SK-N-SH (cell line): ENCODE data around the gene ANAPC16. TPM values are rescaled to one million over a fixed set of nuclear protein-coding genes. Genes with fewer than 3 reads are reported as not detected.

Source experiments
- CTCF ChIA-PET: fragments of 300-600, 350-600 bp; formaldehyde crosslinking; extraction: SDS; loops from one replicate; lab custom pipeline; 2021; lab: Yijun Ruan, JAX
- POLR2A ChIA-PET: fragments of 350-600 bp; sonication (Branson Sonifier 250); formaldehyde crosslinking; extraction: SDS; loops from one replicate; lab custom pipeline; 2020; ENCODE audit warnings: antibody characterized with exemption, inconsistent platforms; lab: Yijun Ruan, JAX
- DNase-seq: peaks from one replicate; pipeline ENCODE4 v3.0.0; 2012
- H2AFZ ChIP-seq: fragments of 200-600 bp; sonication (generic); 2 replicates; pipeline ENCODE4 v1.8.1; 2016; ENCODE audit warnings: antibody characterized with exemption, mild to moderate bottlenecking, low read depth
- H3F3A ChIP-seq: fragments of 200-600 bp; sonication (generic); replicated peaks from 2 replicates; pipeline ENCODE3; 2016; ENCODE audit warnings: antibody characterized with exemption, mild to moderate bottlenecking; ENCODE audit not compliant: insufficient read depth
- H3K27ac ChIP-seq, 2 experiments: fragments of 200-500 bp in 1 of 2; fragments of 200-600 bp in 1 of 2; sonication (Bioruptor generic) in 1 of 2; sonication (generic), shearing (Covaris generic) in 1 of 2; 2 replicates each; pipeline versions ENCODE4 v1.5.1 to v1.6.1; 2014 to 2016; ENCODE audit warnings: low read depth in 2 of 2, inconsistent platforms in 1 of 2, low read length in 1 of 2, mild to moderate bottlenecking in 1 of 2, mixed read lengths in 1 of 2
- H3K27me3 ChIP-seq: fragments of 200-600 bp; sonication (generic), shearing (Covaris generic); 2 replicates; pipeline ENCODE4 v1.6.1; 2016; ENCODE audit warnings: mixed run types; ENCODE audit not compliant: insufficient read depth
- H3K36me3 ChIP-seq, 2 experiments: fragments of 200-500 bp in 1 of 2; fragments of 200-600 bp in 1 of 2; sonication (Bioruptor generic) in 1 of 2; sonication (generic) in 1 of 2; replicated peaks in 1 of 2; 2 replicates each; pipeline versions ENCODE3 to v1.5.1; 2014 to 2016; ENCODE audit warnings: low read length in 1 of 2, mild to moderate bottlenecking in 1 of 2; ENCODE audit not compliant: insufficient read depth in 2 of 2, control insufficient read depth in 1 of 2
- H3K4me1 ChIP-seq, 2 experiments: fragments of 200-500 bp in 1 of 2; fragments of 200-600 bp in 1 of 2; sonication (Bioruptor generic) in 1 of 2; sonication (generic), shearing (Covaris generic) in 1 of 2; 2 replicates each; pipeline versions ENCODE4 v1.5.1 to v1.6.1; 2014 to 2016; ENCODE audit warnings: low read depth in 1 of 2, low read length in 1 of 2, mixed run types in 1 of 2; ENCODE audit not compliant: insufficient read depth in 2 of 2, control insufficient read depth in 1 of 2
- H3K4me2 ChIP-seq: fragments of 200-600 bp; sonication (generic), shearing (Covaris generic); 2 replicates; pipeline ENCODE4 v1.6.1; 2017; ENCODE audit warnings: mixed run types
- H3K4me3 ChIP-seq, 2 experiments: fragments of 200-500 bp in 1 of 2; fragments of 200-600 bp in 1 of 2; sonication (Bioruptor generic) in 1 of 2; sonication (generic), shearing (Covaris generic) in 1 of 2; 2 replicates each; pipeline versions ENCODE4 v1.5.1 to v1.8.1; 2014 to 2016; ENCODE audit warnings: low read depth in 2 of 2, inconsistent platforms in 1 of 2, low read length in 1 of 2, mild to moderate bottlenecking in 1 of 2, mixed read lengths in 1 of 2, moderate library complexity in 1 of 2
- H3K79me2 ChIP-seq: fragments of 200-600 bp; sonication (generic); 2 replicates; pipeline ENCODE4 v1.8.1; 2017; ENCODE audit warnings: mild to moderate bottlenecking; ENCODE audit not compliant: insufficient read depth
- H3K9ac ChIP-seq: fragments of 200-600 bp; sonication (generic); 2 replicates; pipeline ENCODE4 v1.6.1; 2017; ENCODE audit warnings: mixed run types
- H3K9me2 ChIP-seq: fragments of 200-600 bp; sonication (generic); 2 replicates; pipeline ENCODE4 v1.6.1; 2017; ENCODE audit warnings: mixed run types
- H3K9me3 ChIP-seq: fragments of 200-600 bp; sonication (generic); 2 replicates; pipeline ENCODE4 v1.6.1; 2017; ENCODE audit warnings: mixed run types, mild to moderate bottlenecking, moderate library complexity
- H4K20me1 ChIP-seq: fragments of 200-600 bp; sonication (generic); 2 replicates; pipeline ENCODE4 v1.6.1; 2017; ENCODE audit warnings: mild to moderate bottlenecking, mixed run types; ENCODE audit not compliant: insufficient read depth
- CHD2 ChIP-seq: fragments of 150-350 bp; IDR thresholded peaks from 2 replicates; pipeline ENCODE4 v1.6.1; 2018; ENCODE audit warnings: low read length; ENCODE audit not compliant: partially characterized antibody
- EP300 ChIP-seq, 2 experiments: IDR thresholded peaks; 2 replicates each; pipeline versions ENCODE4 v1.4.0 to v1.6.1; 2012; ENCODE audit warnings: borderline replicate concordance in 1 of 2, low read depth in 1 of 2, low read length in 1 of 2
- EZH2phosphoT487 ChIP-seq: fragments of 200-600 bp; sonication (generic); IDR thresholded peaks from 2 replicates; pipeline ENCODE4 v1.6.1; 2017; ENCODE audit warnings: low read depth, mixed run types, mild to moderate bottlenecking, antibody characterized with exemption, moderate library complexity, borderline replicate concordance
- FOSL2 ChIP-seq: IDR thresholded peaks from 2 replicates; pipeline ENCODE4 v1.4.0; 2012; ENCODE audit warnings: low read depth, mild to moderate bottlenecking, moderate library complexity, borderline replicate concordance
- FOXJ3 ChIP-seq: sonication (generic); formaldehyde crosslinking; IDR thresholded peaks from 2 replicates; pipeline ENCODE4 v1.5.1; 2020; ENCODE audit warnings: mild to moderate bottlenecking, missing genetic modification reagents
- FOXM1 ChIP-seq: IDR thresholded peaks from 2 replicates; pipeline ENCODE4 v1.4.0; 2012; ENCODE audit warnings: low read depth, mild to moderate bottlenecking
- GABPA ChIP-seq: IDR thresholded peaks from 2 replicates; pipeline ENCODE4 v1.4.0; 2012; ENCODE audit warnings: low read depth, mild to moderate bottlenecking
- GATA2 ChIP-seq: sonication (generic); formaldehyde crosslinking; IDR thresholded peaks from 2 replicates; pipeline ENCODE4 v1.5.0; 2020; ENCODE audit warnings: mild to moderate bottlenecking, missing genetic modification reagents
- MXI1 ChIP-seq: IDR thresholded peaks from 2 replicates; pipeline ENCODE4 v1.6.1; 2012; ENCODE audit warnings: mild to moderate bottlenecking, low read depth, low read length, improper control_type of control experiment
- NFIC ChIP-seq: IDR thresholded peaks from 2 replicates; pipeline ENCODE4 v1.4.0; 2012; ENCODE audit warnings: borderline replicate concordance
- RCOR1 ChIP-seq: fragments of 150-350 bp; IDR thresholded peaks from 2 replicates; pipeline ENCODE4 v1.6.1; 2017; ENCODE audit warnings: antibody characterized with exemption, low read length
- RFX5 ChIP-seq: IDR thresholded peaks from 2 replicates; pipeline ENCODE4 v1.6.1; 2012; ENCODE audit warnings: mild to moderate bottlenecking, improper control_type of control experiment, low read length
- SIN3A ChIP-seq: IDR thresholded peaks from 2 replicates; pipeline ENCODE4 v1.6.1; 2012; ENCODE audit warnings: low read depth, mild to moderate bottlenecking, low read length, moderate library complexity, borderline replicate concordance
- TAF1 ChIP-seq: IDR thresholded peaks from 2 replicates; pipeline ENCODE4 v1.6.1; 2012; ENCODE audit warnings: low read depth, mild to moderate bottlenecking, low read length, moderate library complexity, borderline replicate concordance
- TCF12 ChIP-seq: IDR thresholded peaks from 2 replicates; pipeline ENCODE4 v1.4.0; 2012
- YY1 ChIP-seq: IDR thresholded peaks from 2 replicates; pipeline ENCODE4 v1.4.0; 2012; ENCODE audit warnings: low read depth, mild to moderate bottlenecking
- WGBS: methylation state at CpG from one replicate; pipeline ENCODE4 v1.1.6; 2017; ENCODE audit warnings: low lambda C conversion rate; 5-methylcytosine and 5-hydroxymethylcytosine counted together
- polyA plus RNA-seq, 3 experiments: library from polyadenylated mRNA; depleted of rRNA; stranded (reverse); fragments of >200 nt; gene quantifications; 2 replicates each; pipeline ENCODE4 v1.2.3, GENCODE V29; 2012
- TF ChIP-seq, protein P1 (sequence below): IDR thresholded peaks from 2 replicates; pipeline ENCODE4 v1.4.0; 2012; ENCODE audit warnings: low read depth
- TF ChIP-seq, protein P2 (sequence below): fragments of 200-600 bp; sonication (generic); IDR thresholded peaks from 2 replicates; pipeline ENCODE4 v1.6.1; 2017; ENCODE audit warnings: antibody characterized with exemption, mild to moderate bottlenecking, moderate library complexity
- TF ChIP-seq, protein P3 (sequence below): IDR thresholded peaks from 2 replicates; pipeline ENCODE4; 2012
- TF ChIP-seq, protein P4 (sequence below): fragments of 150-350 bp; IDR thresholded peaks from 2 replicates; pipeline ENCODE4 v1.6.1; 2016; ENCODE audit warnings: mild to moderate bottlenecking, low read depth, low read length

ANAPC16 gene
- polyA plus RNA-seq, 1 of the 3 experiments (the other 2 are of a cell fraction) = 45.2 TPM

DNA sequence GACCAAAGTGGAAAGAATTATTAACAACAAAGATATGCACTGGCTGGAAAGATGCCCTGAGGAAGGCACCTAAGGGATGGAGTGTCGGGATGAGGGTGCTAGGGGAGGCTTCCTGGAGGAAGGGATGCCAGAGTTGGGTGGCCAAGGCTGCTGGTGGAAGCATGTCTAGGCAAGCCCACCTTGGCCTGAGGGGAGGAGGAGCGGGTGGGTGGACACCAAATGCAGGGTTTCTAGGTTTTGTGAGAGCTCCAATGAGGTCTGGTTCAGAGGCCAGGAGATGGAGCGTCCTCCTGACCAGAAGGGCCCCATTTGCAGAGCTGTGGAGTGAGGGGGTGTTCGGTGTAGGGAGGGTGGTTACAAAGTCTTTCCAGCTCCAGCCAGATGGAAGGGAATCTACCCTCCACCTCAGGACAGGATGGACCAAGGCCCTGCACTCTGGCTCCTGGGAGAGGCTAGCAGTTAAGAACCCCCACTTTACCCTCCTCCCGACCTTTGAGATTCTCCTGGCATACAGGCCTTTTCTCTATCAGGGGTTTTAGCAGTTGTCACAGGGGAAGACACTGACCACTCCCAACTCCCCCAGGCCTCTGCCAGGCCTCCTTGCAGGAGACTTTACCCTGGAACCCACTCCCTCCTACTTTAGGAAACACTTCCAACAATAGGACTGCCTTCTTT lies 54.9 kb downstream of the ANAPC16 start:
- H3K27ac ChIP-seq = peak overlapping the region in 1 of 2 experiments; percentile 8; a peak in 1 of 4 replicates
- peaks cover 15% of the 10 kb centered on the region for H4K20me1 ChIP-seq
- peaks cover 10% of the 10 kb centered on the region for H3F3A ChIP-seq
- no peak for TF ChIP-seq EZH2phosphoT487
- H3K9me2 ChIP-seq = no peaks in the 10 kb centered on the region
- H3K36me3 ChIP-seq = peaks cover 6 to 9% of the 10 kb centered on the region in 2 experiments
- H3K9ac ChIP-seq = no peak overlapping the region
- no peaks in the 10 kb centered on the region for H3K9me3 ChIP-seq
- whole genome bisulfite sequencing = 98% methylated on average over 5 of the region's 5 CpGs
- no peak for DNase-seq
- ChIA-PET CTCF (interaction anchor here (0.9 to 7.8 kb wide), 4 partner anchors 8 to 40 kb away, joined by 3 to 70 read pairs (median 6); no protein-coding TSS in a partner anchor), POLR2A (interaction anchor here (0.6 to 1.9 kb wide), 2 partner anchors 10 to 459 kb away, joined by 3 to 10 read pairs; no protein-coding TSS in a partner anchor)
- H3K27me3 ChIP-seq = no peaks in the 10 kb centered on the region
- H3K79me2 ChIP-seq = peaks cover 6% of the 10 kb centered on the region; the same call in 1 of the 2 replicates
- no peak overlapping the region for H3K4me2 ChIP-seq
- H2AFZ ChIP-seq = no peak overlapping the region
- peaks cover 14 to 25% of the 10 kb centered on the region in 2 experiments; a peak in 3 of 4 replicates for H3K4me1 ChIP-seq
- H3K4me3 ChIP-seq = no peak overlapping the region

DNA sequence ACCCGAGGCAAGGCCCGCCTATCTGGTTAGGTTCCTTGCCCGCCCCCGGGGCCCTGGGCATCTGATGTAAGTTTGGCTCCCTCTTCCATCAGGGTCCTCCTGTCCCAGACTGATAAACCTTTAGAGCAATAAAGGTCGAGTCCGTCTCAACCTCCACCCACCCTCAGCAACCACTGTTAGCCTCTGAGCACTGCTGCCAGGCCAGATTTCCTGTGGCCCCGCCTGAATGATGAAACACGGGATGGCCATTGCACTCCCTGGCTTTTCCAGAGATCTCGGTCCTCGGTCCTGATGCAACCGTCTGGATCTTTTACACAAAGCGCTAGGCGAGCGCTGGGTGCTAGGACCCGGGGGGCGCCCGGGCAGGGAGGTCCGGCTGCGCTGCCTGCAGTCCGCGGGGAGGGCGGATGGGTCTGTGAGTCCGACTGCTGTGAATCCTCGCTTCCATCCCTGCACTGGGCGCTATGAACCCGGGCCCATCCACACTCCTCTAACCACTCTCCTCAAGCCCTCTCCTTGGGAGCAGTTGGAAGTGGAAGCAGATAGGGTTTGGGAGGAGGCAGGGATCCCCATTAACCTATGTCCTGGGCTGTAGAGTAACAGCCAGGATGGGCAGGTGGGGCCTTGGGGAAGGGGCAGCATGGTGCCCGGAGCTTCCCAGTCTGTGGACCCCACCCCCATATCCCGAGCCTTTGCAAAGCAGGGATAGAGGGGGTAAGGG lies 57.0 kb downstream of the ANAPC16 start:
- Histone ChIP-seq H3F3A (peaks cover 15% of the 10 kb centered on the region), H3K4me2 (peak overlapping the region; percentile 94), H3K9me3 (no peaks in the 10 kb centered on the region), H3K9ac (peak overlapping the region; percentile 72), H3K36me3 (peaks cover 10 to 14% of the 10 kb centered on the region in 2 experiments), H3K27me3 (no peaks in the 10 kb centered on the region), H3K4me1 (peaks cover 20 to 36% of the 10 kb centered on the region in 2 experiments; a peak in 3 of 4 replicates), H2AFZ (peak overlapping the region; percentile 78), H3K9me2 (no peaks in the 10 kb centered on the region), H3K79me2 (peaks cover 6% of the 10 kb centered on the region; the same call in 1 of the 2 replicates), H3K27ac (peak overlapping the region; percentile 78 to 100), H4K20me1 (peaks cover 23% of the 10 kb centered on the region), H3K4me3 (peak overlapping the region; percentile 63 to 82)
- peak; percentile 89 for DNase-seq
- POLR2A ChIA-PET = interaction anchor here (0.6 to 8.5 kb wide), 35 partner anchors 8 to 392 kb away, joined by 3 to 234 read pairs (median 4); partner anchors contain the start of genes ANAPC16 and ASCC1
- CTCF ChIA-PET = interaction anchor here (0.6 to 10.4 kb wide), 12 partner anchors 11 to 224 kb away, joined by 3 to 198 read pairs (median 8); no protein-coding TSS in a partner anchor
- WGBS = 16% methylated on average over 8 of the region's 28 CpGs
- peak; percentile 36 to 73; a peak in 3 of 4 replicates for TF ChIP-seq EP300 (IDR thresholded peaks at IDR 0.05; ENCODE audit: borderline replicate concordance in 1 of 2, low read depth in 1 of 2, low read length in 1 of 2)
- no peak; the same call in 1 of the 2 replicates for TF ChIP-seq MXI1
- peak; percentile 74 for TF ChIP-seq CHD2
- TF ChIP-seq FOSL2 = no peak
- TF ChIP-seq NFIC = peak; percentile 41; the same call in 1 of the 2 replicates
- no peak for TF ChIP-seq GABPA
- TF ChIP-seq YY1 = peak; percentile 59
- no peak for TF ChIP-seq GATA2
- peak; percentile 65; the same call in 1 of the 2 replicates for TF ChIP-seq SIN3A
- TF ChIP-seq, protein P1, sequence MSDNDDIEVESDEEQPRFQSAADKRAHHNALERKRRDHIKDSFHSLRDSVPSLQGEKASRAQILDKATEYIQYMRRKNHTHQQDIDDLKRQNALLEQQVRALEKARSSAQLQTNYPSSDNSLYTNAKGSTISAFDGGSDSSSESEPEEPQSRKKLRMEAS = peak; percentile 46; the same call in 1 of the 2 replicates
- TF ChIP-seq, protein P2, sequence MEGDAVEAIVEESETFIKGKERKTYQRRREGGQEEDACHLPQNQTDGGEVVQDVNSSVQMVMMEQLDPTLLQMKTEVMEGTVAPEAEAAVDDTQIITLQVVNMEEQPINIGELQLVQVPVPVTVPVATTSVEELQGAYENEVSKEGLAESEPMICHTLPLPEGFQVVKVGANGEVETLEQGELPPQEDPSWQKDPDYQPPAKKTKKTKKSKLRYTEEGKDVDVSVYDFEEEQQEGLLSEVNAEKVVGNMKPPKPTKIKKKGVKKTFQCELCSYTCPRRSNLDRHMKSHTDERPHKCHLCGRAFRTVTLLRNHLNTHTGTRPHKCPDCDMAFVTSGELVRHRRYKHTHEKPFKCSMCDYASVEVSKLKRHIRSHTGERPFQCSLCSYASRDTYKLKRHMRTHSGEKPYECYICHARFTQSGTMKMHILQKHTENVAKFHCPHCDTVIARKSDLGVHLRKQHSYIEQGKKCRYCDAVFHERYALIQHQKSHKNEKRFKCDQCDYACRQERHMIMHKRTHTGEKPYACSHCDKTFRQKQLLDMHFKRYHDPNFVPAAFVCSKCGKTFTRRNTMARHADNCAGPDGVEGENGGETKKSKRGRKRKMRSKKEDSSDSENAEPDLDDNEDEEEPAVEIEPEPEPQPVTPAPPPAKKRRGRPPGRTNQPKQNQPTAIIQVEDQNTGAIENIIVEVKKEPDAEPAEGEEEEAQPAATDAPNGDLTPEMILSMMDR = no peak
- TF ChIP-seq FOXM1 = no peak
- TF ChIP-seq, protein P3, sequence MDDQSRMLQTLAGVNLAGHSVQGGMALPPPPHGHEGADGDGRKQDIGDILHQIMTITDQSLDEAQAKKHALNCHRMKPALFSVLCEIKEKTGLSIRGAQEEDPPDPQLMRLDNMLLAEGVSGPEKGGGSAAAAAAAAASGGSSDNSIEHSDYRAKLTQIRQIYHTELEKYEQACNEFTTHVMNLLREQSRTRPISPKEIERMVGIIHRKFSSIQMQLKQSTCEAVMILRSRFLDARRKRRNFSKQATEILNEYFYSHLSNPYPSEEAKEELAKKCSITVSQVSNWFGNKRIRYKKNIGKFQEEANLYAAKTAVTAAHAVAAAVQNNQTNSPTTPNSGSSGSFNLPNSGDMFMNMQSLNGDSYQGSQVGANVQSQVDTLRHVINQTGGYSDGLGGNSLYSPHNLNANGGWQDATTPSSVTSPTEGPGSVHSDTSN = 0 out of 2 replicates have a peak, but pooled peaks have one; percentile 20
- TF ChIP-seq RCOR1 = peak; percentile 67; the same call in 1 of the 2 replicates
- TF ChIP-seq RFX5 = peak; percentile 65; the same call in 1 of the 2 replicates
- no peak for TF ChIP-seq EZH2phosphoT487
- TF ChIP-seq, protein P4, sequence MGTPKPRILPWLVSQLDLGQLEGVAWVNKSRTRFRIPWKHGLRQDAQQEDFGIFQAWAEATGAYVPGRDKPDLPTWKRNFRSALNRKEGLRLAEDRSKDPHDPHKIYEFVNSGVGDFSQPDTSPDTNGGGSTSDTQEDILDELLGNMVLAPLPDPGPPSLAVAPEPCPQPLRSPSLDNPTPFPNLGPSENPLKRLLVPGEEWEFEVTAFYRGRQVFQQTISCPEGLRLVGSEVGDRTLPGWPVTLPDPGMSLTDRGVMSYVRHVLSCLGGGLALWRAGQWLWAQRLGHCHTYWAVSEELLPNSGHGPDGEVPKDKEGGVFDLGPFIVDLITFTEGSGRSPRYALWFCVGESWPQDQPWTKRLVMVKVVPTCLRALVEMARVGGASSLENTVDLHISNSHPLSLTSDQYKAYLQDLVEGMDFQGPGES = no peak
- peak; percentile 45; the same call in 1 of the 2 replicates for TF ChIP-seq TCF12
- TF ChIP-seq TAF1 = peak; percentile 63
- peak; percentile 84 for TF ChIP-seq FOXJ3 (CRISPR knock-in tag)
